ENCODE measurements around the gene TYROBP.
"Not testable (repeated sequence)": the region's sequence is repeated elsewhere in the genome, so short reads cannot be mapped to it uniquely, and the experiment has no call there.

TYROBP gene

DNA sequence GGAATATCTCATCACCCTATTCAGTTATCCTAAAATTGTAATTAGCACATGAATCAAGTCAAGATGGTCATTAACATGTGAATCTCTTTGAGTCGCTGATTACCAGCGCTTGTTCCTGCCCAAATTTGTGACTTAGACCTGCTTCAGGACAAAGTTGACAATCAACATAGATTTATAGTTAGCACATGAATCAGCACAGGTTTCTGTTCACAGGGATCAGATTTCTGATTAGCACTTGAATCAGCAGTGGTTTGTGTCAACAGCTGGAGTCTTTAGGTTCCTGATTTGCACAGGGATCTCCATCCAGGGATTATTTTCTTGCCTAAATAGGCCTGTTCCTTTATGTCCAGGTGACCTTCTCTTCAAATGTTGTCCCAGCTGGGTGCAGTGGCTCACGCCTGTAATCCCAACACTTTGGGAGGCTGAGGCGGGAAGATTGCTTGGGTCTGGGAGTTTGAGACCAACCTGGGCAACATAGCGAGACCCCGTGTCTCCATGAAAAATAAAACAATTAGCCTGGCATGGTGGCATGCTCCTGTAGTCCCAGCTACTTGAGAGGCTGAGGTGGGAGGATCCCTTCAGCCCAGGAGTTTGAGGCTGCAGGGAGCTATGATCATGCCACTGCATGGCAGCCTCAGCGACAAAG, 24.3 kb upstream of the TYROBP start:
- DNase-seq (ENCODE audit: low read depth in 4 of 4, low spot score in 1 of 4): no peak

DNA sequence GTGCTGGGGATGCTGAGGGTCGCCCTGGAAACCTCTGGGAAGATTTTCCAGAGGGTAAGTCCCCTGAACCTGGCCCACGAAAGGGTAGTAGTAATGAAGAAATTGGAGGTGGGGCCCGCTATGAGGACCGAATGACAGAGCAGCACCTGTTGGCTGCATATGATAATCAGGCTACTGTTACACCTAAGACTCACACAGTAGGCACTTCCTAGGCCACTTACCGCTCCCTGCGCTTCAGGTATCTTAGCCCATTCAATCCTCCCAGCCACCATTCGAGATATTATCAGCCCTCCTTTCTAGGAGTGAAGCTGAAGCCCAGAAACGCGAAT, 23.7 kb upstream of the TYROBP start:
- no peak for DNase-seq (ENCODE audit: low read depth in 4 of 4, low spot score in 1 of 4)

DNA sequence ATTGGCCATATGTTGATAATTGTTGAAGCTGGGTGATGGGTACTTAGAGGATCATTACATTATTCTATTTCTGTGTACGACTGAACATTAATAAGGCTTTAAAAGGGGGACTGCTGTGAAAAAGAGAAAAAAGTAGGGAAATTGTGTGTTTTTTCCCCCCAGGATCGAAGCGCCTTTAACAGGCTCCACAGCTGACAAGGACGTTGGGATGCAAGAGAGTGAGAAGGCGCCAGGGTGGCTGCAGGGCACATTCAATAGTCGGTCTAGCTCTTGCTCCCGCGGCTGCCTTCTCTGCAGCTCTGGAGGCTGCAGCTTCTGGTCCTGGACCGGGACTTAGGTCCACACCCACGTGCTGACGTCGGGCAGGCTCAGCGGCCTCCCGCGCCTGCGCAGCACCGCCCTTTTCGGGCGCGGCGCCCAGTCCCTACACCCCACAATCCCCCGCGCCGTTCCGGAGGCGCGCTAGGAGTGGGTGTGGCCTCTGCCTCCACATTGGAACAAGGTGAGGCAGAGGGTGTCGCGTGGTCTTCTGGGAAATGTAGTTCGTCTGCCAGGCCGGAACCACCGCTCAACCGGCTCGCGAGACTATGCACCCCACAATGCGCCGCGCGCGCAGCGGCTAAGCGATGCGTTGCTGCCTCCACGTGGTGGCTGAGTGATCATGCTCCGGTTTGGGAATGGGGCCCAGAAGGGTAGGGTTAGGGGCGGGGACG, 23.2 kb upstream of the TYROBP start:
- DNase-seq (ENCODE audit: low read depth in 4 of 4, low spot score in 1 of 4): peak; percentile 89 to 99 (median 96)

DNA sequence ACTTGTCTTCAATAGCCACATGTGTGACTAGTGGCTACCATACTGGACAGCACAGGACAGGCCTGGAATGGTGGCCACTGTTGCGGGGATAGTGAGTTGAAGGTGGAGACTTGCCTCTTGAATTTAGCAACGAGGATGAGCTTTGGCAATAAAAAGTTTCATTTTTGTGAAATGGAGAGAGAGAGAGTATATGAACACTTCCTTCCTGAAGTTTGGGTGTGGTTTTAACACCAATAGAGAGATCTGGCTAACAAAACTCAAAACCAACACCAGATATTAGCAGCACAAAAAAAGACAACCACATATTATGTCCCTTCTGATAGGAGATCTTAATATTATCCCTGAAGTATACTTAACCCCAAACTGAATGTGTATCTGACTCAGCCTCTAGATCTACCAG, 21.8 kb upstream of the TYROBP start:
- no peak for DNase-seq (ENCODE audit: low read depth in 4 of 4, low spot score in 1 of 4)

DNA sequence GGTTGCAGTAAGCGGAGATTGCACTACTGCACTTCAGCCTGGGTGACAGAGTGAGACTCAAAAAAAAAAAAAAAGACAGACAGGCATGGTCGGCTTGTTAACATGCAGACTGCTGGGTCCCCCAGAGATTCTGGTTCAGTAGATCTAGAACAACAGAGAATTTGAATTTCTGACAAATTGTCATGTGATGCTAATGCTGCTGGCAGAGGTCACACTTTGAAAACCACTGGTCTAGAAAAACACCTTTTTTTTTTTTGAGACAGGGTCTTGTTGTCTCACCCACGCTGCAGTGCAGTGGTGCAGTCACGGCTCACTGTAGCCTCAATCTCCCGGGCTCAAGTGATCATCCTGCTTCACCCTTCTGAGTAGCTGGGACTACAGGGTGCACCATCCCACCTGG, 20.4 kb upstream of the TYROBP start:
- DNase-seq (ENCODE audit: low read depth in 4 of 4, low spot score in 1 of 4): no peak

DNA sequence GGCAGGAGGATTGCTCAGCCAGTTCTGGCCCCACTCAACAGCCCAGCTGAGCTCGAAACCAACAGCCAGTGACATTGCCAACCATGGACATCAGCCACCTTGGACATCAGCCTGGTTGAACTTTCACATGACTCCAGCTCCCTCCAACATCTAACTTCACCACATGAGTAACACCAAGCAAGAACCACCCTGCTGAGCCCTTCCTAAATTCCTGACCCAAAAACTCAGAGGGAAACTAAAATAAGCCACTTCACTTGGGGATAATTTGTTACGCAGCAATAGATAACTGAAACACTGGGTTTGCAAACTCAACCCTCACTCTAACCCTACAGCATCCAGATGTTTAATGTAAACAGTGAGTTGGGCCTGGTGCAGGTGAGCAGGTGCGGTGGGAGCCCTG, 17.4 kb upstream of the TYROBP start:
- DNase-seq (ENCODE audit: low read depth in 4 of 4, low spot score in 1 of 4): no peak

DNA sequence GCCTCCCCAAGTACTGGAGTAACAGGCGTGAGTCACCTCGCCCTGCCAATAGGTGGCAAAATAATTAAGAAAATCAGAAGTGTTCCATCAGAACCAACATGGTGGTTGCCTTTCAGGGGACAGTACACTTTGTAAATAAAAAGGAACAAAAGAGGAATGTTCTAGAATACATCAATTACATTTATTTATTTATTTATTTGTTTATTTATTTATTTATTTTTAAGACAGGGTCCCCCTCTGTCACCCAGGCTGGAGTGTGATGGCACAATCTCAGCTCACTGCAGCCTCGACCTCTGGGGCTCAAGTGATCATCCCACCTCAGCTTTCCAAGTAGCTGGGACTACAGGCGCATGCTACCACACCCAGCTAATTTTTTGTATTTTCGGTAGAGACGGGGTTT, 12.9 kb upstream of the TYROBP start:
- no peak for DNase-seq (ENCODE audit: low read depth in 4 of 4, low spot score in 1 of 4)

DNA sequence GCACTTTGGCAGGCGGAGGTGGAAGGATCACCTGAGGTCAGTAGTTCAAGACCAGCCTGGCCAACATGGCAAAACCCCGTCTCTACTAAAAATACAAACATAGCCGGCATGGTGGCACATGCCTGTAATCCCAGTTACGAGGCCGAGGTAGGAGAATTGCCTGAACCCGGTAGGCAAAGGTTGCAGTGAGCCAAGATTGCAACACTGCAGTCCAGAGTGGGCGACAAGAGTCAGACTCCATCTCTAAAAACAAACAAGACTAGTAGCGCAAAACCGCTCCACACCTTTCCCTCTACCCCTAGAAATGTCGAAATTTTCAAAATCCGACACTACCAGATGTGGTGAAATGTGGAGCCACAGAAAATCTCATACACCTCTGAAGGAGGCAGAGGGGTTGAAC, 11.2 kb upstream of the TYROBP start:
- DNase-seq (ENCODE audit: low read depth in 4 of 4, low spot score in 1 of 4): no peak

DNA sequence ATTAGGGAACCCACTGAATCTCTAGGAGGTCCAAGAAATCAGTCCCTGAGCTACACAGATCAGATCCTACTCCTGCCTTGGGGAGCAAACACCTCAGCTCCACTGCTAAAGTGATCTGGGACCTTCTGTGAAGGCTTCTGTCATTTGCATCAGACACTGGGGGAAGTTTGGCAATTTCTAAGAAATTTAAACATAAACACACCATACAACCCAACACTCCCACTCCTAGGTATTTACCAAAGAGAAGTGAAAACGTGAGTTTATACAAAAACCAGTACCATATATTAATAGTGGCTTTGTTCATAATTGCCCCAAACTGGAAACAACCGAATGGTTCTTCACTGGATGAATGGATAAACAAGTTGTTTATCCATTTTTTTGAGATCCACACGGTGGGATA, 7.3 kb upstream of the TYROBP start:
- DNase-seq (ENCODE audit: low read depth in 4 of 4, low spot score in 1 of 4): no peak

DNA sequence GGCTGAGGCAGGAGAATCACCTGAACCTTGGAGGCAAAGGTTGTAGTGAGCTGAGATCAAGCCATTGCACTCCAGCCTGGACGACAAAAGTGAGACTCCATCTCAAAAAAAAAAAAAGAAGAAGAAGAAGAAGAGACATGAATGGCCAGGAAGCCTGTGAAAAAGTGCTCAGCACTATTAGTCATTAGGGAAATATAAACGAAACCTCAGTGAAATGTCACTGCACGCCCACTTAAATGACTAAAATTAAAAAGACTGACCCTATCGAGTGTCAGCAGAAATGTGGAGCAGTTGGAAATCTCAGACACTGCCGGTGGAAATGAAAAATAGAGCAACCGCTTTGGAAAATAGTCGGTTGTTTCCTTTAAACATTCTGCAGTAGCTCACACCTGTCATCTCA, 5.5 kb upstream of the TYROBP start:
- no peak for DNase-seq (ENCODE audit: low read depth in 4 of 4, low spot score in 1 of 4)

DNA sequence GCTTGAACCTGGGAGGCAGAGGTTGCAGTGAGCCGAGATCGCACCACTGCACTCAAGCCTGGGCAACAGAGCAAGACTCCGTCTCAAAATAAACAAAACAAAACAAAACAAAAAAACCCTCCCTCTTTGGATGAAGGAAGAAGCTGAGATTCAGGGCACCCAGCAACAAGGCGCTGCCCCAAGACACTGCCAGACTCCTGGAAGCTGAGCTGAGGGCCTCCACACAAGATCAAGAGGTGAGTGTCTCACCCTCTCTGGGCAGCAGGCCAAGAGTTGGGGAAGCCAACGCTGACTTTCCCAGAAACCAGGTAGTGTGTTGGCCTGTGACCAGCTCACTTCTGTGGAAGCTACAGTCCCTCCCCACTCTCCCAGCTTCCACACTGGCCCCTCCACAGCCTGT, 3.7 kb upstream of the TYROBP start:
- DNase-seq (ENCODE audit: low read depth in 4 of 4, low spot score in 1 of 4): no peak

DNA sequence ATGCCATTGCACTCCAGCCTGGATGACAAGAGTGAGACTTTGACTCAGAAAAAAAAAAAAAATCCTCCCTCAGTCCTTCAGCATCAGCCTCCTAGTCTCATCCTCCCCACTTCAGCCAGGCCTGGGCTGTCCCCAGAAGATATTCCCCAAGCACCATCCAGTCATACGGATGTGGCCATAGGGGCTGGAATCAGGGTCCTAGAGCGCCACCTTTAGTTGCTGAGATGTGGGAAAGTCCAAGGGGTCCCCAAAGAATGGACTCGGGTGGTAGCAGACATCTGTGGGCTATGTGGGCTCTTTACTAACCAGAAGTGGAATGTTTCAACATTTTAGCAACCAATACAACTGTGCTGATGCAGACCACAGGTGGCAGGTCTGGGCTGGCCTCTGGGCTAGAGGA, 3.1 kb upstream of the TYROBP start:
- no peak for DNase-seq (ENCODE audit: low read depth in 4 of 4, low spot score in 1 of 4)

DNA sequence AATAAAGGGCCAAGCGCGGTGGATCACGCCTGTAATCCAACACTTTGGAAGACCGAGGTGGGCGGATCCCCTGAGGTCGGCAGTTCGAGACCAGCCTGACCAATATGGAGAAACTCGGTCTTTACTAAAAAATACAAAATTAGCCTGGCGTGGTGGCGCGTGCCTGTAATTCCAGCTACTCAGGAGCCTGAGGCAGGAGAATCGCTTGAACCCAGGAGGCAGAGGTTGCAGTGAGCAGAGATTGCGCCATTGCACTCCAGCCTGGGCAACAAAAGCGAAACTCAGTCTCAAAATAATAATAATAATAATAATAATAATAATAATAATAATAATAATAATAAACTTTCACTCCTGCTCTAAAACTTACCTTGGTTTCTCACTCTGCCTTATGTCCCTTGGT, 2.3 kb upstream of the TYROBP start:
- DNase-seq (ENCODE audit: low read depth in 4 of 4, low spot score in 1 of 4): not testable (repeated sequence)

DNA sequence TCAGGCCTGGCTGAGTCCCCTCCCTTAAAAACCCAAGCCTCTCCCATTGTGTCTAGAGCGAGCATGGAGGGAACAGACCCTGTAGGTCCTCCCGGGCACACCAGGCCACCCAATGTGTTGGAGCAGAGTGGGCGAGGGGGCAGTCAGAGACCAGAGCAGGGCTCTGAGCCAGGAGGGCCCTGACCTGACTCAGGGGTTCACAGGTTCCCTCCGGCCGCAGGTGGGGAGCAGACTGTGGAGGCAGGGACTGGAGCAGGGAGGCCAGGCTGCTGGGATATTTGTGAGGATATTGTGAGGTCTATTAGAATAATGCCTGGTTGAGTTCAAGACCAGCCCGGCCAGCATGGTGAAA, 1.6 kb upstream of the TYROBP start:
- DNase-seq (ENCODE audit: low read depth in 4 of 4, low spot score in 1 of 4): no peak

DNA sequence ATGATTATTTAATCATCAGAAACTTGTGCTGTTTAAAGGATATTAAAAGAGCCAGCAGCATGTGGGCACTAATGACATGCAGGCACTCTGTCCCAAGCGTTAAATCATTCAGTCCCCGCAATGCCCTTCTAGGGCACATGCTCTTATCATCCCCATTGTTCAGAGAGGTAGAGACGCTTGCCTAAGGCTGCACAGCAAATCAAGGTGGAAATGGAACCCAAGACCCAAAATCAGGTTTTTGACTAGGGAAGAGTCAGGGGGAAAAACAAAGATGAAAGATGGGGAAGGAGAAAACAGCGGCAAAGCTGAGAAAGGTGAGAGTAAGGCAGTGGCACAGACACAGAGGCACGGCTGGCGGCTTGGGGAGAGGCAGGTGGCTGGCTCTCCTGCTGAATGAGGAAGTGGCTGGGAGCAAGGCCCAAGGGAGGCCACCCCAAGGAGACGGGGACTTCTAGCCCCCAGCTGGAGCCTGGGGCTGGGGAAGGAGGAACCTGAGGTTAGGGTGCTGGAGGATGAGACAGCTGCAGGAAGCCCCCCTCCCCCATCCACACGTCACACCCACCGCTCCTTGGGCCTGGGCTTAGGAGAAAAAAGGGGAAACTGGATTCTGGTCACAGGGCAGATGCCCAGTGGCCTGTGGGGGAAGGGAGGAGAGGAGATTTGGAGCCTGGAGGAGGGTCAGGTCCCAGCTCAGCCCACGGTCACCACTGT, 1.0 kb upstream of the TYROBP start:
- no peak for DNase-seq (ENCODE audit: low read depth in 4 of 4, low spot score in 1 of 4)

DNA sequence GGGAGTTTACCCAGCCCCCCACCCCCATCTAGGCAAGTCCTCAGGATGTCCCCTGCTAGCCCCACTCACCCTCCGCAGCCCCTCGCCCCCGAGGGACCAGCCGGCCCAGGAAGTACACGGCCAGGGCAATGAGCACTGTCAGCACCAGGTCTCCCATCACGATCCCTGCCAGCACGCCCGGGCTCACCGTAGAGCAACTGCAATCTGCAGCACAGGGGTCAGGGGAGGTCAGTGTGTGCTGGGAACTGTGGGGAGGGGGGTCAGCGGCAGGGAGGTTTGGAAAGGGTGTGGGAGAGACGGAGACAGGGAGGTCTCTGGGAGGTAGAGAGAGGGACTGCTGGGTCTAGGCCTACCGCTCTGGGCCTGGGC, 734 bp downstream of the TYROBP start:
- no peak for DNase-seq (ENCODE audit: low read depth in 4 of 4, low spot score in 1 of 4)

DNA sequence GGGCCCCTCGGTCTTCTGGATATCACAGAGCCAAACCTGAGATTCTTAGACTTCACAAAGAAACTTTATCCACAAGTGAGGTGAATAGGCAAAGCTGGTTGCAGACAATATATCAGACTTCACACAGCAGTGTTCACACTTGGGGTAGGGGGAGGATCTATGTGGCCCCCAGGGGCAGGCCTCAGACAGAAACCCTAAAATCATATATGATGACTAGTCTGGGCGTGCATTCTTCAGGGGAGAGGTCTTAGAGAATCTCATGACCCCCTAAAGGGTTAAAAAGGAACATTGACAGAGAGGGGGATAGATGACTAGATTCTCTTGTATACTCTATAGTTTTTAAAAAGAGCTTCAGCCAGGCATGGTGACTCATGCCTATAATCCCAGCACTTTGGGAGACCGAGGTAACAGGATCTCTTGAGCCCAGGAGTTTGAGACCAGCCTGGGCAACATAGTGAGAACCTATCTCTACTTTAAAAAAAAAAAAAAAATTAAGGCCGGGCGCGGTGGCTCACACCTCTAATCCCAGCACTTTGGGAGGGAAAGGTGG, 2.8 kb downstream of the TYROBP start:
- DNase-seq (ENCODE audit: low read depth in 4 of 4, low spot score in 1 of 4): no peak

DNA sequence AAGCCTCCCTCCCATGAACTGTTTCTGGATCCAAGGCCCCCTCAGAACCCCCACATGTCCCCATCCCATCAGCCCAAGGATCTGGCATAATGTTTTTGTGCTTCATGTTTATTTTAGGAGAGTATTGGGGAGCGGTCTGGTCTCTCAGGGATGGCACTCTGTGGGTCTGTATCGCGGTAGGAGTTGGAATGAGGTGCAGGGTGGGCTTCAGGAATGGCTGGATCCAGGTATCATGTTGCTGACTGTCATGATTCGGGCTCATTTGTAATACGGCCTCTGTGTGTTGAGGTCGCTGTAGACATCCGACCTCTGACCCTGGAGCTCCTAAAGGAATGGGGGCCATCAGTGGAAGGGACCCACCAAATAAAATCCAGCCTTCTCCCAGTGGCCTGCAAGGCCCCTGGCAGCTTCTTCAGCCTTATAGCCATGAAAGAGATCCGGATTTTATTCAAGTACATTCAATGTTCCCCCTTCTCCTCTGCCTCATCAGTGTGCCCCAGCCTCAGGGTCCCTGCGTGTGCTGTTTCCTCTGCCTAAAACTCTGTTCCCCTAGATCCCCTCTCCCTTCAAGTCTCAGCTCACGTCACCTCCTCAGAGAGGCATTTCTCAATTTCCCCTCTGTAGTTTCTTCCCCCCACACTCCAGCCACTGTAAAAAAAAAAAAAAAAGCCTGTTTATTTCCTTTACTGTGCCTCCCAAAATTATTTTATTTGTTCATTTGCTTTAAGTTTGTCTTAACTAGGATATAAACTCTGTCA, 3.6 kb downstream of the TYROBP start:
- DNase-seq (ENCODE audit: low read depth in 4 of 4, low spot score in 1 of 4): no peak

DNA sequence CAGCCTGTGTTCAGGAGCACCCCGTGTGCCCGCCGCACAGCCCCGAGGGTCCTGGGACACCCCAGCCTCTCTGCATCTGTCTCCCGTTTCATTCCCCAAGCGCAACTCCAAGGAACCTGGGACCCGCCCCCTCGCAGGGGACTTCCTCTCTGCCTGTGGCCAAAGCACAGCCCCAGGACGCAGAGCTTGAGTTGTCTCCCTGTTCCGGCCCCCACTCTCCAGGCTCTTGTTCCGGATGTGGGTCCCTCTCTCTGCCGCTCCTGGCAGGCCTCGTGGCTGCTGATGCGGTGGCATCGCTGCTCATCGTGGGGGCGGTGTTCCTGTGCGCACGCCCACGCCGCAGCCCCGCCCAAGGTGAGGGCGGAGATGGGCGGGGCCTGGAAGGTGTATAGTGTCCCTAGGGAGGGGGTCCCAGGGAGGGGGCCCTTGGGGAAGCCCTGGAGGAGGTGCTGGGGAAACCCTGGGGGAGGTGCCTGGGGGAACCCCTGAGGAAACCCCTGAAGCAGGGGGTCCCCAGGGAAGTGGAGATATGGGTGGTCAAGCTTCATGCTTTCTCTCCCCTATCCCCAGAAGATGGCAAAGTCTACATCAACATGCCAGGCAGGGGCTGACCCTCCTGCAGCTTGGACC, 4.4 kb downstream of the TYROBP start:
- DNase-seq (ENCODE audit: low read depth in 4 of 4, low spot score in 1 of 4): peak; percentile 57 to 81 (median 62)

DNA sequence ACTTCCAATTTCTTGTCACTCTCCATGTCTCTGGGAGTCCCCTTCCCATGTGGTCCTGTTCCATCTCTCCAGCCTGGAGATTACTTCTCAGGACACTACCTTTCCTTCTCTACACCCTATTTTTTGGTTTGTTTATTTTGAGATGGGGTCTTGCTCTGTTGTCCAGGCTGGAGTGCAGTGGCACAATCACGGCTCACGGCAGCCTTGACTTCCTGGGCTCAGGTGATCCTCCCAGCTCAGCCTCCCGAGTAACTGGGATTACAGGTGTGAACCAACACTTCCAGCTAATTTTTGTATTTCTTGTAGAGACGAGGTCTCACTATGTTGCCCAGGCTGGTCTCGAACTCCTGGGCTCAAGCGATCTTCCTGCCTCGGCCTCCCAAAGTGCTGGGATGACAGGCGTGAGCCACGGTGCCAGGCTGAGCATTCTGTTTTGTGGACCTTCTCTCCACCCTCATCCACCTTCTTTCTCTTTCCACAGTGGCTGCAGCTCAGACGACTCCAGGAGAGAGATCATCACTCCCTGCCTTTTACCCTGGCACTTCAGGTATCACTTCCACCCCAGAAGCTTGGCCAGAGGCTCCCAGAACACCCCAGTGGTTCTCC, 5.1 kb downstream of the TYROBP start:
- no peak for DNase-seq (ENCODE audit: low read depth in 4 of 4, low spot score in 1 of 4)
